ENCODE results near the gene MSL3B.
A peak's percentile ranks its signal among the peaks of the same experiment; 100 is the strongest.

Gene MSL3B

GRCh38 chr2:233852056-233852455 lies 16.1 kb downstream of the MSL3B start:
- no peak for DNase-seq

GRCh38 chr2:233851169-233851568 lies 17.0 kb downstream of the MSL3B start:
- no peak for DNase-seq

- DNase-seq = no peak
Measured at GRCh38 chr2:233850745-233851144, 17.4 kb downstream of the MSL3B start.

GRCh38 chr2:233849607-233850271 lies 18.4 kb downstream of the MSL3B start:
- DNase-seq = no peak

- DNase-seq = no peak
Measured at GRCh38 chr2:233848276-233848675, 19.9 kb downstream of the MSL3B start.

GRCh38 chr2:233847248-233847898 lies 20.8 kb downstream of the MSL3B start:
- DNase-seq = no peak

GRCh38 chr2:233846387-233847247 lies 21.6 kb downstream of the MSL3B start:
- no peak for DNase-seq

- no peak for DNase-seq
Measured at GRCh38 chr2:233845301-233846060, 22.7 kb downstream of the MSL3B start.

GRCh38 chr2:233844836-233845235 lies 23.4 kb downstream of the MSL3B start:
- no peak for DNase-seq

- DNase-seq = no peak
Measured at GRCh38 chr2:233844064-233844807, 23.9 kb downstream of the MSL3B start.

GRCh38 chr2:233841183-233841582 lies 27.0 kb downstream of the MSL3B start:
- no peak for DNase-seq

- DNase-seq = no peak
Measured at GRCh38 chr2:233840520-233840919, 27.7 kb downstream of the MSL3B start.

- no peak for DNase-seq
Measured at GRCh38 chr2:233839447-233839820, 28.8 kb downstream of the MSL3B start.

- no peak for DNase-seq
Measured at GRCh38 chr2:233838726-233839446, 29.3 kb downstream of the MSL3B start.

- DNase-seq = no peak
Measured at GRCh38 chr2:233838251-233838650, 29.9 kb downstream of the MSL3B start.

- no peak for DNase-seq
Measured at GRCh38 chr2:233837694-233838229, 30.4 kb downstream of the MSL3B start.

- no peak for DNase-seq
Measured at GRCh38 chr2:233836359-233836758, 31.8 kb downstream of the MSL3B start.

- DNase-seq = no peak
Measured at GRCh38 chr2:233835230-233836186, 32.7 kb downstream of the MSL3B start.

- no peak for DNase-seq
Measured at GRCh38 chr2:233833345-233833744, 34.8 kb downstream of the MSL3B start.

- DNase-seq = peak; percentile 32 to 67
Measured at GRCh38 chr2:233832869-233833311, 35.3 kb downstream of the MSL3B start.
